Epithelial cell of proximal tubule (primary cell): ENCODE data around the gene MAPRE3. TPM values are rescaled to one million over a fixed set of nuclear protein-coding genes. Genes with fewer than 3 reads are reported as not detected.

Experiments used
- DNase-seq: peaks from one replicate; pipeline ENCODE4 v3.0.0-alpha.2; 2011; ENCODE audit warnings: low read depth
- H3K4me3 ChIP-seq: 2 replicates; pipeline ENCODE4 v1.5.1; 2011; ENCODE audit warnings: low read depth, mild to moderate bottlenecking, low read length
- total RNA-seq: library from RNA; depleted of rRNA; stranded (reverse); fragments of >200 nt; gene quantifications from 2 replicates; pipeline ENCODE4 v1.2.3, GENCODE V29; 2015
- TF ChIP-seq, protein P1 (sequence below): conservative IDR thresholded peaks from 2 replicates; pipeline ENCODE4 v1.5.1; 2012; ENCODE audit warnings: low read depth, mild to moderate bottlenecking, low read length

The MAPRE3 gene
- total RNA-seq, 1 donor from 2014 or later, result 1.6 TPM

DNA sequence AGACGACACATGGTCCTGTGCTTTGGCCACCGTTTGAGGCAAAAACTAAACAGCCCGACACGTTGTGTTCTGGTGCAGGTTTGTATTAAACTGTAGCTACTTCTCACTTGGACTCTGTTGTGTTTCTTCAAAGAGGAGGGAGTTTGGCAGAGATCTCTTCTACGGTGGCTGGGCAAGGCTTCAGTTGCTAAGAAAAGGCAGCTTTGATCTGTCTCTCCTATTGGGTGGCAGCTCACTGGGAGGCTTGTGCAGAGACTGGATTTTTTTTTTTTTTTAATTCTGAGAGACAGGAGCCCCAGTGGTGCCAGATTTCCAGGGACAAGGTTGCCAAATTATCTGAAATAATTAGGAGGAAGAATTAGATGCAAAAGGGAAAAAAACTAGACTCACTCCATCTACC, 20.2 kb upstream of the MAPRE3 start:
- TF ChIP-seq, protein P1, sequence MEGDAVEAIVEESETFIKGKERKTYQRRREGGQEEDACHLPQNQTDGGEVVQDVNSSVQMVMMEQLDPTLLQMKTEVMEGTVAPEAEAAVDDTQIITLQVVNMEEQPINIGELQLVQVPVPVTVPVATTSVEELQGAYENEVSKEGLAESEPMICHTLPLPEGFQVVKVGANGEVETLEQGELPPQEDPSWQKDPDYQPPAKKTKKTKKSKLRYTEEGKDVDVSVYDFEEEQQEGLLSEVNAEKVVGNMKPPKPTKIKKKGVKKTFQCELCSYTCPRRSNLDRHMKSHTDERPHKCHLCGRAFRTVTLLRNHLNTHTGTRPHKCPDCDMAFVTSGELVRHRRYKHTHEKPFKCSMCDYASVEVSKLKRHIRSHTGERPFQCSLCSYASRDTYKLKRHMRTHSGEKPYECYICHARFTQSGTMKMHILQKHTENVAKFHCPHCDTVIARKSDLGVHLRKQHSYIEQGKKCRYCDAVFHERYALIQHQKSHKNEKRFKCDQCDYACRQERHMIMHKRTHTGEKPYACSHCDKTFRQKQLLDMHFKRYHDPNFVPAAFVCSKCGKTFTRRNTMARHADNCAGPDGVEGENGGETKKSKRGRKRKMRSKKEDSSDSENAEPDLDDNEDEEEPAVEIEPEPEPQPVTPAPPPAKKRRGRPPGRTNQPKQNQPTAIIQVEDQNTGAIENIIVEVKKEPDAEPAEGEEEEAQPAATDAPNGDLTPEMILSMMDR, result no peak
- no peak overlapping the region for H3K4me3 ChIP-seq
- DNase-seq, result no peak

DNA sequence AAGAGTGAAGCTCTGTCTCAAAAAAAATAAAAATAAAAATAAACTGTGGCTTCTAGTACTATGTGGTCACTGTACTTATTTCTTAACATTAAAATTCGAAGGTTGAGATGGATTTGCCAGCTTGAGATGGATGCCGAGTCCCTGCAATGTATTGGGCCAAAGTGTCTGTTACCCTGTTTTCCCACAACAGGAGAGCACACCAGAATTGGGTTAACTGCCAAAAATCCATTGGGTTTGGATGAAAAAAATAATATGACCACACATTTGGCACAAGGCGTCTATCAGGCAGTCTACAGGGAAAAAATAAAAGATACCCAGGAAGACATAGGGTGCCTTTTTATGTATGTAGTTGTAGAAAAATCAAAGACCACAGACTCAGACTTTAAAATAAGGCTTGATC, 19.2 kb upstream of the MAPRE3 start:
- DNase-seq, result no peak
- TF ChIP-seq, protein P1, result no peak
- H3K4me3 ChIP-seq, result no peak overlapping the region

DNA sequence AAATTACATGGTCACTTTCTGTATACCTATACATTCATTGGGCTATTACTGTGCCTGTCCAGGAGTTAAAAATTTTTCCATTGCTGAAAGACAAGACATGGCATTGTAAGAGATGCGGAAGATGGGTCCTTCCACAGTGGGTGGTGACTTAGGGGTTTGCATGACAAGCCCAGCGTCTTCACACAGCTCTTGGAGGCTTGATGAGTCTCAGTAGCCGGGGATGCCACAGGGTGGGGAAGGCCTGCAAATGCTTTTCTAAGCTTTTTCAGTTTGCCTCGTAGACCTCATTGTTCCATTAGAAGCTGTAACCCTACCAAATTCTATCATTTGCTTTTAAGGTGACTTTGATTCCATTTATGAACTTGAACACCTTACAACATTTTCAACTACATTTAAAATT, 18.1 kb upstream of the MAPRE3 start:
- no peak for DNase-seq
- H3K4me3 ChIP-seq, result no peak overlapping the region
- TF ChIP-seq, protein P1, result no peak

DNA sequence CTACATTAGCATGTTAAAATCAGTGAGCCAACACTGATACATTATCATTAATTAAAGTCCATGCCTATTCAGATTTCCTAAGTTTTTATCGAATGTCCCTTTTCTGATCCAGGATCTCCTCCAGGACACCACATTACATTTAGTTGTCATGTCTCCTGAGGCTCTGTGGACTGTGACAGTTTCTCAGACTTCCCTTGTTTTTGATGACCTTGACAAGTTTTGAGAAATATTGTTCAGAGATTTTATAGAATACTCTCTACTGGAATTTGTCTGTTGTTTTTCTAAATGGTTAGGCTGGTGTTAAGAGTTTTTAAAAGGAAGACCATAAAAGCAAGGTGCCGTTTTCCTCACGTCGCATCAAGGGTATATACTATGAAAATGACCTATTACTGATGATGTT, 16.3 kb upstream of the MAPRE3 start:
- DNase-seq, result no peak
- TF ChIP-seq, protein P1, result no peak
- no peak overlapping the region for H3K4me3 ChIP-seq

DNA sequence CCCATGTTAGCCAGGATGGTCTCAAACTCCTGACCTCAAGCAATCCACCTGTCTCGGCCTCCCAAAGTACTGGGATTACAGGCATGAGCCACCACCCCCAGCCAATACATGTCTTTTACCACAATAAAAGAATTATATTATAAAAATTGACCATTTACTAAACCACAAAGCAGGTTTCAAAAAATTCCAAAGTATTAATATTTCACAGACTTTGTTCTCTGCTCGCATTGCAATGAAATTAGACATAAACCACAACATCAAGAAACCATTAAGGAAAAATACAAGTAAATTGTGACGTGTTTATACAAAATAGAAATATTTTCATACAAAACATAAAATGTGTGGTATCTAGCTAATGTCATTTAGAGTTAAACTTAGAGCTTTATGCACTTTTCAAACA, 13.4 kb upstream of the MAPRE3 start:
- H3K4me3 ChIP-seq, result no peak overlapping the region
- TF ChIP-seq, protein P1, result no peak
- DNase-seq, result no peak

DNA sequence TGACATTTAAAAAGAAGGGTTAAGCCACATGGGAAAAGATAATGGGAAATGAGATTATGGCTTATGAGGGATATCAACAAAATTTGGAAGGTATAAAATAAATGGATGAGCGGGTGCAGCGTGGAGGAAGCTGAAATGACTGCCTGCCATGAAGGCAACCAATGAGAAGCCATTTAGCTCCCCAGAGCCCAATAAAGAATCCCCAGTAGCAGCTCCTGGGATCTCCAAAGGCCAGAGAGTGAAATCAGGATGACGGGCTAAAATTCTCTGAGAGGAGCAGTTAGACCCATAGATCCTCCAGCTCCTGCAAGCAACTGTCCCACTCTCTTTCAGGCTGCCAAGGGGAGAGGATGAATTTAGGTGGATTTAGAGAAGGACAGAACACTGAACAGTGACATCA, 12.9 kb upstream of the MAPRE3 start:
- no peak overlapping the region for H3K4me3 ChIP-seq
- no peak for DNase-seq
- TF ChIP-seq, protein P1, result no peak

DNA sequence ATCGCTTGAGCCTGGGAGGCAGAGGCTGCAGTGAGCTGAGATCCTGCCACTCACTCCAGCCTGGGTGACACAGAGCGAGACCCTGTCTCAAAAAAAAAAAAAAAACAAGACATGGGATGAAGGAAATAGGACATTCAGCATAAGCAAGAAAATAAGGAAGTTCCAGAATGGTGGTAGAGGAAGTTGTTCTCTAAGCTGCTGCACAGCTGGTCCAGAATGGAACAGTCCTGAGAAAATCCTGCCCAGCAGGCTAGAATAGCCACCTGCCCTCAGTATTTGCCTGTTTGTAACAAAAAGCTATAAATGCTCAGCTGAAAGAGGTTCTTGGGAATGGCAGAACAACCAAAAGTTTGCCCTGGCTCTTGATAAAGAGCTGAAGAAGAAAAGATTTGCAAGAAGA, 11.1 kb upstream of the MAPRE3 start:
- TF ChIP-seq, protein P1, result no peak
- no peak overlapping the region for H3K4me3 ChIP-seq
- no peak for DNase-seq
